SH-SY5Y (cell line): Measurements from ENCODE around the gene RAB9A.

ENCODE experiments used
- GATA2 ChIP-seq: IDR thresholded peaks from 2 replicates; pipeline ENCODE4 v1.6.1; 2011; ENCODE audit warnings: mild to moderate bottlenecking, low read depth, low read length
- GATA3 ChIP-seq: IDR thresholded peaks from 2 replicates; pipeline ENCODE4 v1.6.1; 2011; ENCODE audit warnings: low read depth, mild to moderate bottlenecking, low read length, moderate library complexity

DNA sequence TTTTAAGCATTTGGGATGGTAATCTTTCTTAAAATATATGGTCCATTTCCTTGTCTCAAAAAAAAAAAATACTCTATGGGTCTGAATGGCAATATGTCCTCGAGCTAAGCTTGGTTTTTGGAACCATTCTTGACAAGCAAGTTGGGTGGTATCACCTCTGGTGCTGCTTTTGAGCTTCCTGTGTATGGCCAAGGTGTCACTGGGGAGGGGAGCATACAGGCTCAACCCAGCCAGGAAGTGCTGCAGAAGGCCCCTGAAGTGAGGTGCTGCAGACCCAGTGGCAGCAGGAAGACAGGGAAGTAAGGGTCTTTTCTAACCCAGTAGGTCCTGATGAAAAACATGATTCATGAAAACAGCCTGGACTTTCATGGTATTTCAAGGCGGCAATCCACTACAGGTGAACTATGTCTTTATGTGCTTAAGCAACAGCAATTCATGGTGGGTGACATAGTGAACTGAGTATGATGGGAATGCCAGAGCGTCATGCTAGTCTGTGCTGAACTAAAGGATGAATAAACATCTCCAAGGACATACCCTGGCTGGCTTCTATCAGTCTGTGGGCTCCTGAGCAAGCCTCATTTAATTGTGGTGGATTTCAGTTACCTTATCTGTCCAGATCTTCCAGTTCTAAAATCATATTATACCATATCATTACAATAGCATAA is 30.4 kb downstream of the RAB9A start:
- TF ChIP-seq GATA2 = no peak
- no peak for TF ChIP-seq GATA3
